ENCODE results near the gene PCDHGB3.

PCDHGB3 gene

DNA sequence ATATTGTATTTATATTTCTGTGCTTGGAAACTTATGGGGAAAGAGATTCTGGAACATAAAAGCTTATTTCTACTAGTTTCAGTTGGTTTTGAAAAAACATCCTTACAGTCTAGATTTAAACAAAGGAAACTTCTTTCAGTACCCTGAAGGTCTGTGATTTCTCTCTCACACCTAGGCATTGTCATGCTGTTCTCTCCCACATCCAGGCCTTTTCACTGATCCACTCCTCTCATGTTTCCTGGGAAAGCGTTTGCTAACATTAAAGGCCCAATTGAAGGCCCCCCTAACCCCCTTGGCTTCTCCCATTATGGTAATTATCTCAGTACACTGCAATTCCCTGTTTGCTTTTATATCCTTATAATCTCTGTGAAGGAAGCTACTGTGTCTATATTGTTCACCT is 27.3 kb upstream of the PCDHGB3 start:
- TF ChIP-seq ZBTB7A (IDR thresholded peaks at IDR 0.05; ENCODE audit: low read depth) (no peak), EGR1 (IDR thresholded peaks at IDR 0.05) (no peak), MAX (IDR thresholded peaks at IDR 0.05) (no peak), FOXM1 (IDR thresholded peaks at IDR 0.05; ENCODE audit: borderline replicate concordance, low read depth) (no peak), TAF1 (IDR thresholded peaks at IDR 0.05; ENCODE audit: low read depth) (no peak), RAD21 (IDR thresholded peaks at IDR 0.05; ENCODE audit: low read depth) (no peak), CREB1 (IDR thresholded peaks at IDR 0.05; ENCODE audit: low read depth) (no peak), CEBPB (IDR thresholded peaks at IDR 0.05) (no peak), TCF12 (IDR thresholded peaks at IDR 0.05; ENCODE audit: low read depth) (no peak), TEAD4 (IDR thresholded peaks at IDR 0.05) (no peak), NFIC (IDR thresholded peaks at IDR 0.05) (no peak), YY1 (IDR thresholded peaks at IDR 0.05; ENCODE audit: low read depth) (no peak)
- TF ChIP-seq, protein P1, sequence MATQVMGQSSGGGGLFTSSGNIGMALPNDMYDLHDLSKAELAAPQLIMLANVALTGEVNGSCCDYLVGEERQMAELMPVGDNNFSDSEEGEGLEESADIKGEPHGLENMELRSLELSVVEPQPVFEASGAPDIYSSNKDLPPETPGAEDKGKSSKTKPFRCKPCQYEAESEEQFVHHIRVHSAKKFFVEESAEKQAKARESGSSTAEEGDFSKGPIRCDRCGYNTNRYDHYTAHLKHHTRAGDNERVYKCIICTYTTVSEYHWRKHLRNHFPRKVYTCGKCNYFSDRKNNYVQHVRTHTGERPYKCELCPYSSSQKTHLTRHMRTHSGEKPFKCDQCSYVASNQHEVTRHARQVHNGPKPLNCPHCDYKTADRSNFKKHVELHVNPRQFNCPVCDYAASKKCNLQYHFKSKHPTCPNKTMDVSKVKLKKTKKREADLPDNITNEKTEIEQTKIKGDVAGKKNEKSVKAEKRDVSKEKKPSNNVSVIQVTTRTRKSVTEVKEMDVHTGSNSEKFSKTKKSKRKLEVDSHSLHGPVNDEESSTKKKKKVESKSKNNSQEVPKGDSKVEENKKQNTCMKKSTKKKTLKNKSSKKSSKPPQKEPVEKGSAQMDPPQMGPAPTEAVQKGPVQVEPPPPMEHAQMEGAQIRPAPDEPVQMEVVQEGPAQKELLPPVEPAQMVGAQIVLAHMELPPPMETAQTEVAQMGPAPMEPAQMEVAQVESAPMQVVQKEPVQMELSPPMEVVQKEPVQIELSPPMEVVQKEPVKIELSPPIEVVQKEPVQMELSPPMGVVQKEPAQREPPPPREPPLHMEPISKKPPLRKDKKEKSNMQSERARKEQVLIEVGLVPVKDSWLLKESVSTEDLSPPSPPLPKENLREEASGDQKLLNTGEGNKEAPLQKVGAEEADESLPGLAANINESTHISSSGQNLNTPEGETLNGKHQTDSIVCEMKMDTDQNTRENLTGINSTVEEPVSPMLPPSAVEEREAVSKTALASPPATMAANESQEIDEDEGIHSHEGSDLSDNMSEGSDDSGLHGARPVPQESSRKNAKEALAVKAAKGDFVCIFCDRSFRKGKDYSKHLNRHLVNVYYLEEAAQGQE (IDR thresholded peaks at IDR 0.05; ENCODE audit: low read depth), result no peak
- TF ChIP-seq, protein P2, sequence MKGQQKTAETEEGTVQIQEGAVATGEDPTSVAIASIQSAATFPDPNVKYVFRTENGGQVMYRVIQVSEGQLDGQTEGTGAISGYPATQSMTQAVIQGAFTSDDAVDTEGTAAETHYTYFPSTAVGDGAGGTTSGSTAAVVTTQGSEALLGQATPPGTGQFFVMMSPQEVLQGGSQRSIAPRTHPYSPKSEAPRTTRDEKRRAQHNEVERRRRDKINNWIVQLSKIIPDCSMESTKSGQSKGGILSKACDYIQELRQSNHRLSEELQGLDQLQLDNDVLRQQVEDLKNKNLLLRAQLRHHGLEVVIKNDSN (IDR thresholded peaks at IDR 0.05), result no peak

DNA sequence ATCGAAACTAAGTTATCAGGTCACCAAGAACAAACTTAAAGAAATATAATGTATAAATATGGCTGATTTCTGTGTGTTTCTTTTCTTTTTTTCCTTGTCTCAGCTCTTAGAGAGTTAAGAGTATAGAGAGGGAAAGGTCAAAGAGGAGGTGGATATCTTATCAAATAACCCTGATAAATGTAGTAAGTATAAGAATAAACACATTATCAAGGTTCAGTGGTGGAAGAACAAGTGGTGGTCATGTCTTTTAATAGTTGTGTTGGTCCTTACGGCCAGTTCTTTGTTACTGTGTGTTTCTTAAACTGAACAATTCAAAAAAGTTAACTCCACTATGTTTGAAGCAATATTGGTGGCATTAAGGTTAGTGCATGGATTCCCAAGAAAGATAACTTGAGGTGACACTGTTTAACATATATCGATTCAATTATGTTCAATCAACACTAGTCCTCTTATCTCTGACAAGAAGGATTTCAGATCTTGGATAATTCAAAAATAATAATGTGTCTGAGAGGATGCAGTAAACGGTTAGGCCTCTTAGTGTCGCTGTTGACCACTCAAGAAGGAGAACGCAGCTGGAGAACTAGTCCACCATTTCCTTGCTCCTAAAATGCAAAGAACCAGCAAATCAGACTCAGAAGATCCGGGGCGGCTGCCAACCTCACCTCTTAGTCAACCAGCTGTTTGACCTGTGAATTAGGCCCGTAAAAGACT is 26.6 kb upstream of the PCDHGB3 start, which contains the start of gene PCDHGA3:
Gene PCDHGA3 (plus strand): TSS at position 588 of the 711 bp plus-strand sequence. CDS start 205 bp downstream, outside the sequence.
- TF ChIP-seq, protein P2 (IDR thresholded peaks at IDR 0.05), result no peak
- no peak for TF ChIP-seq YY1 (IDR thresholded peaks at IDR 0.05; ENCODE audit: low read depth)
- TF ChIP-seq, protein P1 (IDR thresholded peaks at IDR 0.05; ENCODE audit: low read depth), result no peak
- no peak for TF ChIP-seq NFIC (IDR thresholded peaks at IDR 0.05)
- no peak for TF ChIP-seq TCF12 (IDR thresholded peaks at IDR 0.05; ENCODE audit: low read depth)
- no peak for TF ChIP-seq RAD21 (IDR thresholded peaks at IDR 0.05; ENCODE audit: low read depth)
- no peak for TF ChIP-seq CREB1 (IDR thresholded peaks at IDR 0.05; ENCODE audit: low read depth)
- TF ChIP-seq EGR1 (IDR thresholded peaks at IDR 0.05), result no peak
- no peak for TF ChIP-seq MAX (IDR thresholded peaks at IDR 0.05)
- TF ChIP-seq ZBTB7A (IDR thresholded peaks at IDR 0.05; ENCODE audit: low read depth), result no peak
- TF ChIP-seq FOXM1 (IDR thresholded peaks at IDR 0.05; ENCODE audit: borderline replicate concordance, low read depth), result no peak
- no peak for TF ChIP-seq TEAD4 (IDR thresholded peaks at IDR 0.05)

- TF ChIP-seq, protein P2 (IDR thresholded peaks at IDR 0.05), result no peak
- TF ChIP-seq EGR1 (IDR thresholded peaks at IDR 0.05) (no peak), EP300 (IDR thresholded peaks at IDR 0.05; ENCODE audit: borderline replicate concordance) (no peak), YY1 (IDR thresholded peaks at IDR 0.05; ENCODE audit: low read depth) (no peak), NFIC (IDR thresholded peaks at IDR 0.05) (no peak), TEAD4 (IDR thresholded peaks at IDR 0.05) (no peak), TAF1 (IDR thresholded peaks at IDR 0.05; ENCODE audit: low read depth) (no peak), CEBPB (IDR thresholded peaks at IDR 0.05) (no peak), FOXM1 (IDR thresholded peaks at IDR 0.05; ENCODE audit: borderline replicate concordance, low read depth) (no peak), CREB1 (IDR thresholded peaks at IDR 0.05; ENCODE audit: low read depth) (no peak), RAD21 (IDR thresholded peaks at IDR 0.05; ENCODE audit: low read depth) (no peak), ZBTB7A (IDR thresholded peaks at IDR 0.05; ENCODE audit: low read depth) (no peak), MAX (IDR thresholded peaks at IDR 0.05) (no peak), TCF12 (IDR thresholded peaks at IDR 0.05; ENCODE audit: low read depth) (no peak)
- TF ChIP-seq, protein P1 (IDR thresholded peaks at IDR 0.05; ENCODE audit: low read depth), result no peak
Measured at GRCh38 chr5:141343953-141344463, 26.0 kb upstream of the PCDHGB3 start.

Measured in Ishikawa (cell line).